T-helper 17 cell (primary cell): ENCODE results near the gene GABRR2. TPM values are rescaled to one million over a fixed set of nuclear protein-coding genes. Genes with fewer than 3 reads are reported as not detected.

Experiments
- ATAC-seq: fragments of 150-1000 bp; cut with Tn5 transposase; 2 replicates; pipeline ENCODE4 v1.10.0; 2021; ENCODE audit warnings: mild to moderate bottlenecking, moderate library complexity
- DNase-seq, 3 donors: peaks; one replicate each; pipeline versions ENCODE4 v3.0.0 to v3.0.0-alpha.2; 2020 to 2021
- H3K9me3 ChIP-seq: one replicate; pipeline ENCODE4 v1.7.0; 2013; ENCODE audit warnings: low read length, mild to moderate bottlenecking; ENCODE audit not compliant: control insufficient read depth, poor library complexity, severe bottlenecking
- H3K27ac Mint-ChIP-seq: one replicate; pipeline ENCODE4 v1.8.0; 2022; ENCODE audit warnings: mild to moderate bottlenecking, moderate library complexity, mixed read lengths
- H3K27me3 Mint-ChIP-seq: one replicate; pipeline ENCODE4 v1.8.0; 2022; ENCODE audit warnings: mixed read lengths
- H3K36me3 Mint-ChIP-seq: one replicate; pipeline ENCODE4 v1.8.0; 2022; ENCODE audit warnings: low read depth, mixed read lengths
- H3K4me1 Mint-ChIP-seq: one replicate; pipeline ENCODE4 v1.8.0; 2022; ENCODE audit warnings: mild to moderate bottlenecking, mixed read lengths
- H3K4me3 Mint-ChIP-seq: one replicate; pipeline ENCODE4 v1.8.0; 2022; ENCODE audit warnings: mild to moderate bottlenecking, moderate library complexity, mixed read lengths
- total RNA-seq, 4 donors: library from RNA in 2 of 4; stranded (reverse) in 2 of 4; gene quantifications; one replicate each; pipeline ENCODE4 v1.2.3 and lab custom pipeline; 2022 to 2026

GABRR2 gene
- total RNA-seq, 2 donors from 2014 or later, result 0.65 to 1.4 TPM

- no peaks in the 10 kb centered on the region for H3K9me3 ChIP-seq
- H3K27me3 Mint-ChIP-seq, result peaks cover 11% of the 10 kb centered on the region
- no peak overlapping the region for H3K4me3 Mint-ChIP-seq
- DNase-seq (no peak), ATAC-seq (no peak)
- H3K36me3 Mint-ChIP-seq, result no peaks in the 10 kb centered on the region
- H3K4me1 Mint-ChIP-seq, result no peaks in the 10 kb centered on the region
- no peak overlapping the region for H3K27ac Mint-ChIP-seq
These were observed 93.0 kb downstream of the GABRR2 start for GRCh38 chr6:89221971-89222711.

GRCh38 chr6:89221129-89221528 is 94.0 kb downstream of the GABRR2 start:
- Mint-ChIP-seq H3K27me3 (peaks cover 15% of the 10 kb centered on the region), H3K27ac (no peak overlapping the region), H3K4me1 (no peaks in the 10 kb centered on the region), H3K4me3 (no peak overlapping the region), H3K36me3 (no peaks in the 10 kb centered on the region)
- DNase-seq, result no peak
- H3K9me3 ChIP-seq, result no peaks in the 10 kb centered on the region
- ATAC-seq, result no peak

- Mint-ChIP-seq H3K27me3 (peaks cover 18% of the 10 kb centered on the region), H3K36me3 (no peaks in the 10 kb centered on the region), H3K27ac (no peak within 1 kb of the TSS), H3K4me3 (no peak within 1 kb of the TSS), H3K4me1 (no peaks in the 10 kb centered on the region)
- ATAC-seq (no peak), DNase-seq (no peak)
- no peaks in the 10 kb centered on the region for H3K9me3 ChIP-seq
These were observed 97.7 kb downstream of the GABRR2 start, which contains the start of gene GABRR1 for GRCh38 chr6:89217299-89217910. Gene GABRR1, minus strand, starts transcription at chr6:89217358. Its CDS starts 36 bp downstream, at chr6:89217322.

- no peaks in the 10 kb centered on the region for H3K4me1 Mint-ChIP-seq
- no peak overlapping the region for H3K4me3 Mint-ChIP-seq
- ATAC-seq, result no peak
- DNase-seq, result no peak
- peaks cover 22% of the 10 kb centered on the region for H3K27me3 Mint-ChIP-seq
- no peaks in the 10 kb centered on the region for H3K9me3 ChIP-seq
- no peak overlapping the region for H3K27ac Mint-ChIP-seq
- peaks cover 4% of the 10 kb centered on the region for H3K36me3 Mint-ChIP-seq
These were observed 98.7 kb downstream of the GABRR2 start for GRCh38 chr6:89216411-89216810.

- no peak for DNase-seq
- Mint-ChIP-seq H3K27ac (no peak overlapping the region), H3K4me1 (no peaks in the 10 kb centered on the region), H3K4me3 (no peak overlapping the region), H3K27me3 (peaks cover 24% of the 10 kb centered on the region), H3K36me3 (peaks cover 6% of the 10 kb centered on the region)
- no peaks in the 10 kb centered on the region for H3K9me3 ChIP-seq
- ATAC-seq, result no peak
These were observed 99.7 kb downstream of the GABRR2 start for GRCh38 chr6:89215391-89215790.

GRCh38 chr6:89214197-89214596 is 100.9 kb downstream of the GABRR2 start:
- Mint-ChIP-seq H3K4me3 (no peak overlapping the region), H3K4me1 (no peaks in the 10 kb centered on the region)
- no peak for ATAC-seq

GRCh38 chr6:89212472-89212871 is 102.6 kb downstream of the GABRR2 start:
- DNase-seq, result no peak
- Mint-ChIP-seq H3K27ac (no peak overlapping the region), H3K4me1 (no peaks in the 10 kb centered on the region), H3K36me3 (peaks cover 6% of the 10 kb centered on the region), H3K27me3 (peaks cover 22% of the 10 kb centered on the region), H3K4me3 (no peak overlapping the region)
- H3K9me3 ChIP-seq, result no peaks in the 10 kb centered on the region
- ATAC-seq, result no peak

More at GRCh38 chr6:89214197-89214596, 100.9 kb downstream of the GABRR2 start:
- Mint-ChIP-seq H3K36me3 (peaks cover 6% of the 10 kb centered on the region), H3K27me3 (peaks cover 29% of the 10 kb centered on the region), H3K27ac (no peak overlapping the region)
- no peak for DNase-seq
- H3K9me3 ChIP-seq, result no peaks in the 10 kb centered on the region

- H3K36me3 Mint-ChIP-seq, result peaks cover 6% of the 10 kb centered on the region
- H3K27ac Mint-ChIP-seq, result no peak overlapping the region
- ATAC-seq (no peak), DNase-seq (no peak)
- peaks cover 16% of the 10 kb centered on the region for H3K27me3 Mint-ChIP-seq
- H3K9me3 ChIP-seq, result no peaks in the 10 kb centered on the region
- H3K4me3 Mint-ChIP-seq, result no peak overlapping the region
- H3K4me1 Mint-ChIP-seq, result no peaks in the 10 kb centered on the region
These were observed 105.6 kb downstream of the GABRR2 start for GRCh38 chr6:89209457-89209856.

GRCh38 chr6:89208551-89208950 is 106.5 kb downstream of the GABRR2 start:
- no peak for DNase-seq

More at GRCh38 chr6:89208551-89208950, 106.5 kb downstream of the GABRR2 start:
- no peaks in the 10 kb centered on the region for H3K4me1 Mint-ChIP-seq
- peaks cover 21% of the 10 kb centered on the region for H3K27me3 Mint-ChIP-seq
- H3K4me3 Mint-ChIP-seq, result no peak overlapping the region
- no peak overlapping the region for H3K27ac Mint-ChIP-seq
- no peaks in the 10 kb centered on the region for H3K9me3 ChIP-seq
- no peak for ATAC-seq
- H3K36me3 Mint-ChIP-seq, result peaks cover 6% of the 10 kb centered on the region

Other genes with a start within 250 kb of the GABRR2 start
- gene PNRC1, start 234.5 kb downstream of the GABRR2 start, total RNA-seq, result 100 to 1,000 TPM; 671 to 837 TPM
- not detected for gene SRSF12, start 197.2 kb downstream of the GABRR2 start, total RNA-seq
- gene PM20D2, start 169.2 kb downstream of the GABRR2 start, total RNA-seq, result 1 to 10 TPM; 4.2 to 5.5 TPM
- gene GABRR1, start 97.9 kb downstream of the GABRR2 start, total RNA-seq, result not detected
- gene UBE2J1, start 37.4 kb upstream of the GABRR2 start, total RNA-seq, result 10 to 100 TPM; 32.1 to 35.2 TPM
- gene RRAGD, start 97.0 kb upstream of the GABRR2 start, total RNA-seq, result 1 to 10 TPM; 7.8 to 8.9 TPM
- 1 to 10 TPM; 3.8 to 7.9 TPM for gene ANKRD6, start 117.9 kb upstream of the GABRR2 start, total RNA-seq